Endothelial cell of umbilical vein (primary cell): Measurements from ENCODE around the gene IQGAP3.

Experiments
- POLR2AphosphoS5 ChIP-seq: IDR thresholded peaks from 2 replicates; pipeline ENCODE4 v1.6.1; 2012; ENCODE audit warnings: low read depth, mild to moderate bottlenecking, control low read depth, low read length, moderate library complexity; ENCODE audit not compliant: insufficient read depth
- TF ChIP-seq, protein P1 (sequence below), 2 donors: IDR thresholded peaks; 1 replicate in 1 of 2; 2 replicates in 1 of 2; pipeline ENCODE4 v1.5.1; 2011; ENCODE audit warnings: low read length in 2 of 2, mild to moderate bottlenecking in 2 of 2, moderate library complexity in 2 of 2, control low read depth in 1 of 2, inconsistent platforms in 1 of 2, low read depth in 1 of 2; ENCODE audit not compliant: insufficient read depth in 1 of 2; ENCODE audit errors: extremely low read depth in 1 of 2

DNA sequence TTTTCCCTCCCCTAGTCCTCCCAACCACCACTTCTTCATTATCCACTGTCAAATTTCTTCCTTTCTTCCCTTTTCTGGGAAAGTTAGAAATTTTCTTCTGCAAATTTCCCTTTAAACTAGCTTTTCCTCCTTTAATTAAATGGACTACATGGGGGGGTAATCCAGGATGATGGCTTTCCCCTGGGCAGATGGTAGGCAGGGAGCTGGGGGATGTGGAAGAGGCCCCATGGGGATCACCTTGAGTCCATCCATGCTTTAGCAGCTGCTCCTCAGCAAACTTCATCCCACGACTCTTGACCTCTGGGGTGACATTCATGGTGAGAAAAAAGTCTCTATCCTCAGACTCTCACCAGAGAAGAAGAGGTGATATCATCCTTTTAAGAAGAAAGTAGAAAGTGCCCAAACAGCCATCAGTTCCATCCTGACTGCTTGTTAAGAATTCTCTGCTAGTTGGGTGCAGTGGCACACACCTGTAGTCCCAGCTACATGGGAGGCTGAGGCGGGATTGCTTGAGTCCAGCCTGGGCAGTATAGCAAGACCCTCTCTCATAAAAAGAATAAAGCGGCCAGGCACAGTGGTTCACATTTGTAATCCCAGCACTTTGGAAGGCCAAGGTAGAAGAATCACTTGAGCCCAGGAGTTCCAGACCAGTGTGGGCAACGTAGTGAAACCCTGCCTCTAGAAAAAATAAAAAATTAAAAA lies 26.5 kb upstream of the IQGAP3 start:
- TF ChIP-seq POLR2AphosphoS5, result no peak
- TF ChIP-seq, protein P1, sequence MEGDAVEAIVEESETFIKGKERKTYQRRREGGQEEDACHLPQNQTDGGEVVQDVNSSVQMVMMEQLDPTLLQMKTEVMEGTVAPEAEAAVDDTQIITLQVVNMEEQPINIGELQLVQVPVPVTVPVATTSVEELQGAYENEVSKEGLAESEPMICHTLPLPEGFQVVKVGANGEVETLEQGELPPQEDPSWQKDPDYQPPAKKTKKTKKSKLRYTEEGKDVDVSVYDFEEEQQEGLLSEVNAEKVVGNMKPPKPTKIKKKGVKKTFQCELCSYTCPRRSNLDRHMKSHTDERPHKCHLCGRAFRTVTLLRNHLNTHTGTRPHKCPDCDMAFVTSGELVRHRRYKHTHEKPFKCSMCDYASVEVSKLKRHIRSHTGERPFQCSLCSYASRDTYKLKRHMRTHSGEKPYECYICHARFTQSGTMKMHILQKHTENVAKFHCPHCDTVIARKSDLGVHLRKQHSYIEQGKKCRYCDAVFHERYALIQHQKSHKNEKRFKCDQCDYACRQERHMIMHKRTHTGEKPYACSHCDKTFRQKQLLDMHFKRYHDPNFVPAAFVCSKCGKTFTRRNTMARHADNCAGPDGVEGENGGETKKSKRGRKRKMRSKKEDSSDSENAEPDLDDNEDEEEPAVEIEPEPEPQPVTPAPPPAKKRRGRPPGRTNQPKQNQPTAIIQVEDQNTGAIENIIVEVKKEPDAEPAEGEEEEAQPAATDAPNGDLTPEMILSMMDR (IDR thresholded peaks at IDR 0.05; ENCODE audit: extremely low read depth in 1 of 2, insufficient read depth in 1 of 2, low read depth in 1 of 2, low read length in 2 of 2), result no peak
